ENCODE data around the gene DNAL4. TPM values are rescaled to one million over a fixed set of nuclear protein-coding genes. Genes with fewer than 3 reads are reported as not detected.

DNAL4 gene
- total RNA-seq, 1 donor from 2014 or later = 14.7 TPM

DNA sequence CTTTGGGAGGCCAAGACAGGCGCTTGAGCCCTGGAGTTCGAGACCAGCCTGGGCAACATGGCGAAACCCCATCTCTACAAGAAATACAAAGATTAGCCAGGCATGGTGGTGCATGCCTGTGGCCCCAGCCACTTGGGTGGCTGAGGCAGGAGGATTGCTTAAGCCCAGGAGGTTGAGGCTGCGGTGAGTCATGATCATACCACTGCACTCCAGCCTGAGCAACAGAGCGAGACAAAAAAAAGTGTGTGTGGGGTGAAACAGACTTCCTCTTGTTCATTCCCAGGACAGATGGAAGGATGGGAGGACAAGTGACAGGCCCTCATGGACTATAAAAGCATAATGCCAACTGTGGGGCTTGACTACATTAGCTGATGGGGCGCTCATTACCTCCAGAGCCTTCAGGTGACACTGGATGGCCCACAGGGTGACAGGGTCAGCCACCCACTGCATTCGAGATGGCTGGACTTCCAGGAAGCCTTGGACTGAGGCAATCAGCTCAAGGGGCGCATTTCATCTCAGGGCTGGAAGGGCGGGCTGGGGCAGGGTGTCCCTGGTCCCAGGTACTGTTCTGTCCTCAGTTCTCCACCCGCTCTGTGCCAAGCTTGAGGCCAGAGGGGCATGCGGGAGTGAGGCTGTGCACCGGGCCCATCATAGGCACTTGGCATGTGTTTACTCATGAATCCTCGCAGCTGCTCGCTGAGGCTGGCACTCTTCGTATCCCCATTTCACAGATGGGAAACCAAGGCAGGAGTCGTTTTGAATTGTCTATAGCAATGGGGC, 37.4 kb upstream of the DNAL4 start:
- Histone ChIP-seq H3K4me1 (no peaks in the 10 kb centered on the region), H3K27ac (no peak overlapping the region), H3K4me3 (no peak overlapping the region), H3K36me3 (no peaks in the 10 kb centered on the region), H3K9me3 (no peaks in the 10 kb centered on the region), H3K27me3 (no peaks in the 10 kb centered on the region)
- intact Hi-C loops (cut with DNase I) = no loop called here
- no peak for TF ChIP-seq POLR2AphosphoS5 (IDR thresholded peaks at IDR 0.05; ENCODE audit: insufficient read depth in 1 of 2, low read depth in 1 of 2)
- TF ChIP-seq CTCF (IDR thresholded peaks at IDR 0.05) = no peak
- DNase-seq (ENCODE audit: extremely low spot score in 2 of 2) = no peak

DNA sequence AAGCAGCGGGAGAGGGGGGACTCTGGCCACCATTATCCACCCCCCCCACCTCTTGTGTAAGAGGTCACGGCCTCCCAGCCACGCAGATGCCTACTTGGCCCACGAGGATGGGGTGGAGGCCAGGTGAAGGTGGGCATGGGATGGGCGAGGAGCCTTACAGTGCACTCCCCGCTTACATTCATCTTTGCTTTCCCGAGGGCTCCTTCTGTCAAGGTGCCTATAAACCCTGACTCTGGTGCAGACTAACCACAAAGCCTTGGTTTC, 36.8 kb upstream of the DNAL4 start:
- DNase-seq (ENCODE audit: extremely low spot score in 2 of 2) = no peak
- H3K4me1 ChIP-seq = no peaks in the 10 kb centered on the region
- intact Hi-C loops (cut with DNase I) = no loop called here
- no peak overlapping the region for H3K4me3 ChIP-seq
- H3K9me3 ChIP-seq = no peaks in the 10 kb centered on the region
- no peak overlapping the region for H3K27ac ChIP-seq
- TF ChIP-seq POLR2A (IDR thresholded peaks at IDR 0.05) (no peak), CTCF (IDR thresholded peaks at IDR 0.05) (no peak), POLR2AphosphoS5 (IDR thresholded peaks at IDR 0.05; ENCODE audit: insufficient read depth in 1 of 2, low read depth in 1 of 2) (no peak)
- H3K36me3 ChIP-seq = no peaks in the 10 kb centered on the region
- no peaks in the 10 kb centered on the region for H3K27me3 ChIP-seq

- intact Hi-C loops (cut with DNase I) = no loop called here
- no peaks in the 10 kb centered on the region for H3K4me1 ChIP-seq
- no peak overlapping the region for H3K27ac ChIP-seq
- H3K4me3 ChIP-seq = no peak overlapping the region
- no peaks in the 10 kb centered on the region for H3K27me3 ChIP-seq
- no peaks in the 10 kb centered on the region for H3K36me3 ChIP-seq
- no peak for DNase-seq (ENCODE audit: extremely low spot score in 2 of 2)
- H3K9me3 ChIP-seq = no peaks in the 10 kb centered on the region
- no peak for TF ChIP-seq POLR2AphosphoS5 (IDR thresholded peaks at IDR 0.05; ENCODE audit: insufficient read depth in 1 of 2, low read depth in 1 of 2)
- TF ChIP-seq POLR2A (IDR thresholded peaks at IDR 0.05) = no peak
Observed at GRCh38 chr22:38830026-38830844, 36.3 kb upstream of the DNAL4 start.

- Histone ChIP-seq H3K27me3 (no peaks in the 10 kb centered on the region), H3K4me1 (no peaks in the 10 kb centered on the region), H3K4me3 (no peak overlapping the region), H3K36me3 (no peaks in the 10 kb centered on the region), H3K9me3 (no peaks in the 10 kb centered on the region), H3K27ac (no peak overlapping the region)
- intact Hi-C loops (cut with DNase I) = no loop called here
- DNase-seq (ENCODE audit: extremely low spot score in 2 of 2) = no peak
- no peak for TF ChIP-seq CTCF (IDR thresholded peaks at IDR 0.05)
- no peak for TF ChIP-seq POLR2A (IDR thresholded peaks at IDR 0.05)
- no peak for TF ChIP-seq POLR2AphosphoS5 (IDR thresholded peaks at IDR 0.05; ENCODE audit: insufficient read depth in 1 of 2, low read depth in 1 of 2)
Observed at GRCh38 chr22:38829485-38829884, 35.5 kb upstream of the DNAL4 start.

DNA sequence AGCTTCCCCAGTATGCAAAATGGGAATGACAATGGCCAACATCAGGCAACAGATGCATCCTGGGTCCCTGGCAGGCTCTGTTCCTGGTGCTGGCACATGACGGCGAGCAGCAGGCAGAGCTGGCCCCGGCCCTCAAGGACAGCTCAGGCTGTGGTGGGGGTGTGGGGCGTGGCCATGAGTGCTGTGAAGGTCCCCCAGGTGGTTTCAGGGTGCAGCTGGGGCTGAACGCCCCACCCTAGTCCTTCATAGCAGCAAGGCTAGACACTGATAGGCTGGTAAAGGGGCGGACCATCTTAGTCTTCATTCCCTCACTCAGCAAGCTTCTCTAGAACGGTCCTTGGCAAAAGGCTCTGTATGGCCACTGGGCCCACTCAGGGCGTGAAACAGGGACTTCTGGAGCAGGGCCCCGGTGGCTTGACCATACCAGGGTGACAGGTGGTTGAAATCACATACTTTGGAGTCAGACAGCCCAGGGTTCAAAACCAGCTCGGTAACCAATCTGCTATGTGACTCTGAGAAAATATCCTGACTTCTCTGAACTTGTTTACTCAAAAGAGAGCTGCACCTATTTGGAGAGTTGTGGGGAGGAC, 34.8 kb upstream of the DNAL4 start:
- intact Hi-C loops (cut with DNase I) = no loop called here
- H3K4me3 ChIP-seq = no peak overlapping the region
- H3K27me3 ChIP-seq = no peaks in the 10 kb centered on the region
- TF ChIP-seq POLR2A (IDR thresholded peaks at IDR 0.05) = no peak
- TF ChIP-seq CTCF (IDR thresholded peaks at IDR 0.05) = no peak
- TF ChIP-seq POLR2AphosphoS5 (IDR thresholded peaks at IDR 0.05; ENCODE audit: insufficient read depth in 1 of 2, low read depth in 1 of 2) = no peak
- H3K27ac ChIP-seq = no peak overlapping the region
- H3K36me3 ChIP-seq = no peaks in the 10 kb centered on the region
- DNase-seq (ENCODE audit: extremely low spot score in 2 of 2) = no peak
- H3K9me3 ChIP-seq = no peaks in the 10 kb centered on the region
- no peaks in the 10 kb centered on the region for H3K4me1 ChIP-seq

Measured in vagina (tissue), 2 donors.